ENCODE data around the gene SZRD1. TPM values are rescaled to one million over a fixed set of nuclear protein-coding genes. Genes with fewer than 3 reads are reported as not detected.

The SZRD1 gene
- total and polyA plus RNA-seq, 2 of the 8 experiments (the other 6 are each of a cell fraction or from before 2014, with no cell fraction given), result 97.8 to 108 TPM

DNA sequence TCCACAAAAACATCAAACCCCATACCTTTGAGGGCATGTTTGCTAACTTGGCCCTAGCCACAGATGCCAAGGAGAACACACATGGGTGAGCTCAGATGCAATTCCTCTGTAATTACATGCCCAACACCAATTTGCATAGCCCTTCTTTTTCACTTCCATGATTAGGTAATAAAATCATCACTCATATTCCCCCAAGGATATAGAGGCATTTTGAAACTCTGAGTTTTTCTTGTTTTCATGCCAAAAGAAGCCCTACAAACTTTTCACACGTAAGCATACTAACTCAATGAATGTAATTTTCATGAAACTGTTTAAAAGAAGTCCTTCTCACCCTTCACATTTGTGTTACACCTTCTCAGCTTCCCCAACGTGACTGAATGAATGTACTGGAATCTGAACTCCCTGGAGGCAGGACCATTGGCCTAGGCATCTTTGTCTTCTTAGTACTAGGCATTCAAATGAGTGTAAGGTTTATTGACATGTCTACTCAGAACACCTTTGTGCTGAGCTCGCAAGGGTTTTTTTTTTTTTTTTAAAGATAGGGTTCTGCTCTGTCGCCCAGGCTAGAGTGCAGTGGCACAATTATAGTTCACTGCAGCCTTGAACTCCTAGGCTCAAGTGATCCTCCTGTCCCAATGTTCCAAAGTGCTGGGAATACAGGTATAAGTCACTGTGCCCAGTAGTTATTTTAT, 45.7 kb upstream of the SZRD1 start (continued):
- TF ChIP-seq RNF2 (IDR thresholded peaks at IDR 0.05; ENCODE audit: borderline replicate concordance, low read depth, low read length, missing control alignments, poor library complexity, severe bottlenecking) (no peak), POLR2A (IDR thresholded peaks at IDR 0.05; ENCODE audit: control extremely low read depth in 1 of 2, low read depth in 2 of 2, low read length in 2 of 2) (no peak), SP1 (IDR thresholded peaks at IDR 0.05; ENCODE audit: low read depth, low read length) (no peak), CBX5 (IDR thresholded peaks at IDR 0.05; ENCODE audit: low read depth, low read length) (no peak), RXRA (IDR thresholded peaks at IDR 0.05; ENCODE audit: insufficient read depth, low read depth, low read length) (no peak), CBX8 (IDR thresholded peaks at IDR 0.05; ENCODE audit: borderline replicate concordance, low read depth, low read length) (no peak)

All from H1 (cell line).